Testis (tissue), 2 donors: ENCODE data around the gene RAPGEFL1.

ENCODE experiments used
- CTCF ChIP-seq, 3 experiments: fragments of 450-650 bp in 2 of 3; fragments of 200-600 bp in 1 of 3; sonication (generic) in 1 of 3; IDR thresholded peaks; one replicate each; pipeline ENCODE4 v1.5.1; 2016 to 2019; ENCODE audit warnings: antibody characterized with exemption in 3 of 3, mild to moderate bottlenecking in 2 of 3, moderate library complexity in 1 of 3
- POLR2A ChIP-seq: fragments of 450-650 bp; IDR thresholded peaks from one replicate; pipeline ENCODE4 v1.6.1; 2017; ENCODE audit warnings: antibody characterized with exemption, mild to moderate bottlenecking, moderate library complexity

GRCh38 chr17:40167685-40168261, 9.5 kb upstream of the RAPGEFL1 start:
- TF ChIP-seq CTCF (IDR thresholded peaks at IDR 0.05) (no peak), POLR2A (no peak)
